HepG2 (cell line): ENCODE results near the gene FNDC8. TPM values are rescaled to one million over a fixed set of nuclear protein-coding genes. Genes with fewer than 3 reads are reported as not detected.
A peak's percentile ranks its signal among the peaks of the same experiment; 100 is the strongest.

Experiments used
- PHF8 ChIP-seq: sonication (generic); formaldehyde crosslinking; IDR thresholded peaks from 2 replicates; pipeline ENCODE4 v1.5.0; 2020; ENCODE audit warnings: missing genetic modification reagents
- PPARG ChIP-seq: conservative IDR thresholded peaks from 2 replicates; pipeline ENCODE4 v1.6.1; 2016; ENCODE audit warnings: missing biosample characterization, missing genetic modification reagents
- SAP130 ChIP-seq: IDR thresholded peaks from 2 replicates; pipeline ENCODE4 v1.6.1; 2016; ENCODE audit warnings: low read depth
- STAG1 ChIP-seq: sonication (generic); formaldehyde crosslinking; IDR thresholded peaks from 2 replicates; pipeline ENCODE4 v1.4.0; 2020; ENCODE audit warnings: missing genetic modification reagents
- ZNF317 ChIP-seq: sonication (generic); formaldehyde crosslinking; IDR thresholded peaks from 2 replicates; pipeline ENCODE4 v1.5.0; 2020; ENCODE audit warnings: mild to moderate bottlenecking, missing genetic modification reagents
- ZNF614 ChIP-seq: IDR thresholded peaks from 2 replicates; pipeline ENCODE4 v1.6.1; 2018; ENCODE audit warnings: missing biosample characterization, missing genetic modification reagents, inconsistent platforms, borderline replicate concordance
- ZNF761 ChIP-seq: sonication (generic); formaldehyde crosslinking; conservative IDR thresholded peaks from 2 replicates; pipeline ENCODE4 v1.4.0; 2020; ENCODE audit warnings: mild to moderate bottlenecking, missing genetic modification reagents
- ZNF781 ChIP-seq: sonication (generic); formaldehyde crosslinking; IDR thresholded peaks from 2 replicates; pipeline ENCODE4 v1.5.1; 2020; ENCODE audit warnings: borderline replicate concordance, mild to moderate bottlenecking, missing genetic modification reagents; ENCODE audit errors: not compliant biosample characterization
- ZSCAN22 ChIP-seq: sonication (generic); formaldehyde crosslinking; IDR thresholded peaks from 2 replicates; pipeline ENCODE4 v1.4.0; 2020; ENCODE audit warnings: mild to moderate bottlenecking, missing genetic modification reagents
- polyA plus RNA-seq, 8 experiments: library from polyadenylated mRNA; depleted of rRNA in 3 of 8; stranded (reverse) in 7 of 8; unstranded in 1 of 8; fragments of >200 nt; fragmentation: Illumina TruSeq in 4 of 8; extraction: Trizol in 4 of 8; gene quantifications; 2 replicates each; pipeline versions ENCODE4 v1.2.1 to v1.2.3, GENCODE V29; 2011 to 2016; ENCODE audit warnings: low read depth in 4 of 8, missing spikeins in 1 of 8, mixed read lengths in 1 of 8; ENCODE audit not compliant: insufficient read depth in 1 of 8
- total RNA-seq, 5 experiments: library from RNA; depleted of rRNA; stranded (reverse); fragments of >200 nt; fragmentation: Illumina TruSeq; extraction: Trizol; gene quantifications; 2 replicates each; pipeline ENCODE4 v1.2.3, GENCODE V29; 2016; ENCODE audit warnings: low read depth in 1 of 5
- TF ChIP-seq, protein P1 (sequence below): sonication (generic); formaldehyde crosslinking; IDR thresholded peaks from 2 replicates; pipeline ENCODE4 v1.8.1; 2022; ENCODE audit warnings: mild to moderate bottlenecking, missing genetic modification reagents
- TF ChIP-seq, protein P2 (sequence below), 2 experiments: sonication (generic) in 1 of 2; formaldehyde crosslinking in 1 of 2; IDR thresholded peaks; 2 replicates each; pipeline versions ENCODE4 v1.4.0 to v1.6.1; 2018 to 2020; ENCODE audit warnings: missing genetic modification reagents in 2 of 2, borderline replicate concordance in 1 of 2, low read depth in 1 of 2, mild to moderate bottlenecking in 1 of 2, missing biosample characterization in 1 of 2
- TF ChIP-seq, protein P3 (sequence below): sonication (generic); formaldehyde crosslinking; IDR thresholded peaks from 2 replicates; pipeline ENCODE4 v1.8.0; 2022; ENCODE audit warnings: mild to moderate bottlenecking, missing genetic modification reagents; ENCODE audit not compliant: insufficient replicate concordance
- TF ChIP-seq, protein P4 (sequence below): fragments of 450-650 bp; IDR thresholded peaks from 2 replicates; pipeline ENCODE4 v1.6.1; 2017
- TF ChIP-seq, protein P5 (sequence below): sonication (generic); formaldehyde crosslinking; IDR thresholded peaks from 2 replicates; pipeline ENCODE4 v1.4.0; 2020; ENCODE audit warnings: missing genetic modification reagents
- TF ChIP-seq, protein P6 (sequence below): sonication (generic); formaldehyde crosslinking; conservative IDR thresholded peaks from 2 replicates; pipeline ENCODE4 v1.4.0; 2020; ENCODE audit warnings: missing genetic modification reagents
- TF ChIP-seq, protein P7 (sequence below): sonication (generic); formaldehyde crosslinking; IDR thresholded peaks from 2 replicates; pipeline ENCODE4 v1.4.0; 2020; ENCODE audit warnings: missing genetic modification reagents

Gene FNDC8
- total and polyA plus RNA-seq, 2 of the 13 experiments (the other 11 are each of a cell fraction or from before 2014, with no cell fraction given), result not detected

DNA sequence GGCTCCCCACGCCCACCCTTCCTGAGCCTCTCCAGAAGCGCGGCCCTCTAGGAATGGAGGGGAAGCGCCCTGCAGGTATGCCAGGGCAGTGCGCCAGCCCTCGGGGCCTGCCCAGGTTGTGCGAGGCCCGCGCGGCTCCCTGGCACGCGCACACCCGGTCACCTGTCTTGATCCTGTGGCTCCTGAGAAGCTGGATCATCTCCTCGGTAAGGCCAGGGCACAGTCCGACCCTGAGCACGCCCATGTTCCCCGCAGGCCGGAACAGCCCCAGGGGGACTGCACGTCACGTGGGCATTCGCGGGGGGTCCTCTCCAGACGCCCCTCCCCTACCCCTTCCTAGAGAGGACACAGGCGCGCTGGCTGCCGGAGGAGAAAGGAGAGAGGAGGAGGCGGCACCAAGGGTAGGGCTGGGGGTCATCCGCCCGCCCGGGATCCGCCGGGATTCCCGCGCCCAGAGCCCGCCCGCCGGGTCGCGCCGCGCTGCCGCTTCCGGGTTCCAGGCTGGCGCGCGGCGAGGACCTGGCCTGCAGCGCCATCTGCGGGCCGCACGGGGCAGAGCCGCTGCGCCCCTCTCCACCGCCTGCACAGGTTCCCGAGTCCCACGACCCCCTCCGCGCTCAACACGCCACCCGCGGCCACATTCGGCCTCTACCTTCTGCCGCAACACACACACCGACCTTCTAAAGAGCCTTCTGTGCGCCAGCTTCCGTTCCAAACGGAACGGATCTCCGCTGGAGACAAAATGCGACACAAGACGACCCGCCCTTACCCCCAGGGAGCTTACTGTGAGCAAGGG is 1.8 kb upstream of the FNDC8 start, which contains the start of gene RAD51D (continued):
- peak; percentile 95 for TF ChIP-seq STAG1 (CRISPR knock-in tag)
- 0 out of 2 replicates have a peak, but pooled peaks have one; percentile 21 for TF ChIP-seq ZNF761 (CRISPR knock-in tag)
- no peak for TF ChIP-seq ZNF317
- TF ChIP-seq, protein P1, sequence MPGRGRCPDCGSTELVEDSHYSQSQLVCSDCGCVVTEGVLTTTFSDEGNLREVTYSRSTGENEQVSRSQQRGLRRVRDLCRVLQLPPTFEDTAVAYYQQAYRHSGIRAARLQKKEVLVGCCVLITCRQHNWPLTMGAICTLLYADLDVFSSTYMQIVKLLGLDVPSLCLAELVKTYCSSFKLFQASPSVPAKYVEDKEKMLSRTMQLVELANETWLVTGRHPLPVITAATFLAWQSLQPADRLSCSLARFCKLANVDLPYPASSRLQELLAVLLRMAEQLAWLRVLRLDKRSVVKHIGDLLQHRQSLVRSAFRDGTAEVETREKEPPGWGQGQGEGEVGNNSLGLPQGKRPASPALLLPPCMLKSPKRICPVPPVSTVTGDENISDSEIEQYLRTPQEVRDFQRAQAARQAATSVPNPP, result no peak
- TF ChIP-seq, protein P2, sequence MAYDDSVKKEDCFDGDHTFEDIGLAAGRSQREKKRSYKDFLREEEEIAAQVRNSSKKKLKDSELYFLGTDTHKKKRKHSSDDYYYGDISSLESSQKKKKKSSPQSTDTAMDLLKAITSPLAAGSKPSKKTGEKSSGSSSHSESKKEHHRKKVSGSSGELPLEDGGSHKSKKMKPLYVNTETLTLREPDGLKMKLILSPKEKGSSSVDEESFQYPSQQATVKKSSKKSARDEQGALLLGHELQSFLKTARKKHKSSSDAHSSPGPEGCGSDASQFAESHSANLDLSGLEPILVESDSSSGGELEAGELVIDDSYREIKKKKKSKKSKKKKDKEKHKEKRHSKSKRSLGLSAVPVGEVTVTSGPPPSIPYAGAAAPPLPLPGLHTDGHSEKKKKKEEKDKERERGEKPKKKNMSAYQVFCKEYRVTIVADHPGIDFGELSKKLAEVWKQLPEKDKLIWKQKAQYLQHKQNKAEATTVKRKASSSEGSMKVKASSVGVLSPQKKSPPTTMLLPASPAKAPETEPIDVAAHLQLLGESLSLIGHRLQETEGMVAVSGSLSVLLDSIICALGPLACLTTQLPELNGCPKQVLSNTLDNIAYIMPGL (CRISPR knock-in tag; IDR thresholded peaks at IDR 0.05; ENCODE audit: borderline replicate concordance in 1 of 2, low read depth in 1 of 2), result peak; percentile 77 to 86
- TF ChIP-seq, protein P3, sequence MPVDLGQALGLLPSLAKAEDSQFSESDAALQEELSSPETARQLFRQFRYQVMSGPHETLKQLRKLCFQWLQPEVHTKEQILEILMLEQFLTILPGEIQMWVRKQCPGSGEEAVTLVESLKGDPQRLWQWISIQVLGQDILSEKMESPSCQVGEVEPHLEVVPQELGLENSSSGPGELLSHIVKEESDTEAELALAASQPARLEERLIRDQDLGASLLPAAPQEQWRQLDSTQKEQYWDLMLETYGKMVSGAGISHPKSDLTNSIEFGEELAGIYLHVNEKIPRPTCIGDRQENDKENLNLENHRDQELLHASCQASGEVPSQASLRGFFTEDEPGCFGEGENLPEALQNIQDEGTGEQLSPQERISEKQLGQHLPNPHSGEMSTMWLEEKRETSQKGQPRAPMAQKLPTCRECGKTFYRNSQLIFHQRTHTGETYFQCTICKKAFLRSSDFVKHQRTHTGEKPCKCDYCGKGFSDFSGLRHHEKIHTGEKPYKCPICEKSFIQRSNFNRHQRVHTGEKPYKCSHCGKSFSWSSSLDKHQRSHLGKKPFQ (CRISPR knock-in tag), result peak; percentile 70
- no peak for TF ChIP-seq ZNF614 (CRISPR knock-in tag)
- TF ChIP-seq, protein P4, sequence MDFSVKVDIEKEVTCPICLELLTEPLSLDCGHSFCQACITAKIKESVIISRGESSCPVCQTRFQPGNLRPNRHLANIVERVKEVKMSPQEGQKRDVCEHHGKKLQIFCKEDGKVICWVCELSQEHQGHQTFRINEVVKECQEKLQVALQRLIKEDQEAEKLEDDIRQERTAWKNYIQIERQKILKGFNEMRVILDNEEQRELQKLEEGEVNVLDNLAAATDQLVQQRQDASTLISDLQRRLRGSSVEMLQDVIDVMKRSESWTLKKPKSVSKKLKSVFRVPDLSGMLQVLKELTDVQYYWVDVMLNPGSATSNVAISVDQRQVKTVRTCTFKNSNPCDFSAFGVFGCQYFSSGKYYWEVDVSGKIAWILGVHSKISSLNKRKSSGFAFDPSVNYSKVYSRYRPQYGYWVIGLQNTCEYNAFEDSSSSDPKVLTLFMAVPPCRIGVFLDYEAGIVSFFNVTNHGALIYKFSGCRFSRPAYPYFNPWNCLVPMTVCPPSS, result no peak
- TF ChIP-seq, protein P5, sequence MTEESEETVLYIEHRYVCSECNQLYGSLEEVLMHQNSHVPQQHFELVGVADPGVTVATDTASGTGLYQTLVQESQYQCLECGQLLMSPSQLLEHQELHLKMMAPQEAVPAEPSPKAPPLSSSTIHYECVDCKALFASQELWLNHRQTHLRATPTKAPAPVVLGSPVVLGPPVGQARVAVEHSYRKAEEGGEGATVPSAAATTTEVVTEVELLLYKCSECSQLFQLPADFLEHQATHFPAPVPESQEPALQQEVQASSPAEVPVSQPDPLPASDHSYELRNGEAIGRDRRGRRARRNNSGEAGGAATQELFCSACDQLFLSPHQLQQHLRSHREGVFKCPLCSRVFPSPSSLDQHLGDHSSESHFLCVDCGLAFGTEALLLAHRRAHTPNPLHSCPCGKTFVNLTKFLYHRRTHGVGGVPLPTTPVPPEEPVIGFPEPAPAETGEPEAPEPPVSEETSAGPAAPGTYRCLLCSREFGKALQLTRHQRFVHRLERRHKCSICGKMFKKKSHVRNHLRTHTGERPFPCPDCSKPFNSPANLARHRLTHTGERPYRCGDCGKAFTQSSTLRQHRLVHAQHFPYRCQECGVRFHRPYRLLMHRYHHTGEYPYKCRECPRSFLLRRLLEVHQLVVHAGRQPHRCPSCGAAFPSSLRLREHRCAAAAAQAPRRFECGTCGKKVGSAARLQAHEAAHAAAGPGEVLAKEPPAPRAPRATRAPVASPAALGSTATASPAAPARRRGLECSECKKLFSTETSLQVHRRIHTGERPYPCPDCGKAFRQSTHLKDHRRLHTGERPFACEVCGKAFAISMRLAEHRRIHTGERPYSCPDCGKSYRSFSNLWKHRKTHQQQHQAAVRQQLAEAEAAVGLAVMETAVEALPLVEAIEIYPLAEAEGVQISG, result peak; percentile 82
- TF ChIP-seq, protein P6, sequence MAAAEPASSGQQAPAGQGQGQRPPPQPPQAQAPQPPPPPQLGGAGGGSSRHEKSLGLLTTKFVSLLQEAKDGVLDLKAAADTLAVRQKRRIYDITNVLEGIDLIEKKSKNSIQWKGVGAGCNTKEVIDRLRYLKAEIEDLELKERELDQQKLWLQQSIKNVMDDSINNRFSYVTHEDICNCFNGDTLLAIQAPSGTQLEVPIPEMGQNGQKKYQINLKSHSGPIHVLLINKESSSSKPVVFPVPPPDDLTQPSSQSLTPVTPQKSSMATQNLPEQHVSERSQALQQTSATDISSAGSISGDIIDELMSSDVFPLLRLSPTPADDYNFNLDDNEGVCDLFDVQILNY (CRISPR knock-in tag), result peak; percentile 76; the same call in 1 of the 2 replicates
- TF ChIP-seq PPARG (CRISPR knock-in tag), result no peak
- TF ChIP-seq PHF8 (CRISPR knock-in tag), result peak; percentile 83
- TF ChIP-seq ZNF781, result peak; percentile 38
- TF ChIP-seq, protein P7, sequence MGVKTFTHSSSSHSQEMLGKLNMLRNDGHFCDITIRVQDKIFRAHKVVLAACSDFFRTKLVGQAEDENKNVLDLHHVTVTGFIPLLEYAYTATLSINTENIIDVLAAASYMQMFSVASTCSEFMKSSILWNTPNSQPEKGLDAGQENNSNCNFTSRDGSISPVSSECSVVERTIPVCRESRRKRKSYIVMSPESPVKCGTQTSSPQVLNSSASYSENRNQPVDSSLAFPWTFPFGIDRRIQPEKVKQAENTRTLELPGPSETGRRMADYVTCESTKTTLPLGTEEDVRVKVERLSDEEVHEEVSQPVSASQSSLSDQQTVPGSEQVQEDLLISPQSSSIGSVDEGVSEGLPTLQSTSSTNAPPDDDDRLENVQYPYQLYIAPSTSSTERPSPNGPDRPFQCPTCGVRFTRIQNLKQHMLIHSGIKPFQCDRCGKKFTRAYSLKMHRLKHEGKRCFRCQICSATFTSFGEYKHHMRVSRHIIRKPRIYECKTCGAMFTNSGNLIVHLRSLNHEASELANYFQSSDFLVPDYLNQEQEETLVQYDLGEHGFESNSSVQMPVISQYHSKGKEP, result 0 out of 2 replicates have a peak, but pooled peaks have one; percentile 8
- peak; percentile 86 for TF ChIP-seq SAP130 (CRISPR knock-in tag)
- TF ChIP-seq ZSCAN22, result no peak
